ENCODE results near the gene FUT3. TPM values are rescaled to one million over a fixed set of nuclear protein-coding genes. Genes with fewer than 3 reads are reported as not detected.

Gene FUT3
- total and polyA plus RNA-seq, 9 of the 15 experiments (the other 6 are each of a cell fraction or from before 2014, with no cell fraction given), result 0.09 TPM; not detected in 8

DNA sequence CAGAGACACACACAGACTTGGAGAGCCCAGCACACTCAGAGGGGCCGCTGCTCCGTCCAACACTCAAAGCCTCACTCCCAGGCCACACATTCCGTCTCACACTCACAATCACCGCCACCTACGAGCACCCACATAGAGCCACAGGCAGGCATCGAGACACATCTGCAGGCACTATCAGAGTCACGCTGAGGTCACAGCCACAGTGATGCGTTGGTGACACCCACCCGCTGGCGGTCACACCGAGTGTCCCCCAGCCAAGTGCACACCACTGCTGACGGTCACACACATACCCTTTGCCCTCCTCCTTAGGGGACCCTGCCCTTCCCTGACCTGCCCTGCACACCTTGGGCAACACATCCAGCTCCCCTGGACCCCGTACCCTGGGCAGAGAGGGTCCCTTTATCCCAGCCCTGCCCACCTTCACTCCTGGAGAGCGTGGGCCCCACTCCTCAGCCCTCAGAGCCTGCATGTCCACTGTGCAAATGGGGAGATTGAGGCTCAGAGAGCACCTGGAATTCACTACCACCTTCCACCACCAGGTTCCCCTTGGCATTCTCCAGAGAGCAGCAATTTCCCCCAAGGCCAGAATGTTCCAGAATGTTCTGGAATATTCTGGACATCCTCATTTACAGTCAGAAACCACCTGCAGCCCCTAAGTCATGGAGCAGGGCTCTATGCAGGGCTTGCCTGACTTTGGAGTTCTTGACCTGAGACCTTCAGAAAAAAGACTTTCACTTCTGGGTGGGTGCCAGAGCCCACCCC is 13.7 kb upstream of the FUT3 start (continued):
- TF ChIP-seq, protein P1, sequence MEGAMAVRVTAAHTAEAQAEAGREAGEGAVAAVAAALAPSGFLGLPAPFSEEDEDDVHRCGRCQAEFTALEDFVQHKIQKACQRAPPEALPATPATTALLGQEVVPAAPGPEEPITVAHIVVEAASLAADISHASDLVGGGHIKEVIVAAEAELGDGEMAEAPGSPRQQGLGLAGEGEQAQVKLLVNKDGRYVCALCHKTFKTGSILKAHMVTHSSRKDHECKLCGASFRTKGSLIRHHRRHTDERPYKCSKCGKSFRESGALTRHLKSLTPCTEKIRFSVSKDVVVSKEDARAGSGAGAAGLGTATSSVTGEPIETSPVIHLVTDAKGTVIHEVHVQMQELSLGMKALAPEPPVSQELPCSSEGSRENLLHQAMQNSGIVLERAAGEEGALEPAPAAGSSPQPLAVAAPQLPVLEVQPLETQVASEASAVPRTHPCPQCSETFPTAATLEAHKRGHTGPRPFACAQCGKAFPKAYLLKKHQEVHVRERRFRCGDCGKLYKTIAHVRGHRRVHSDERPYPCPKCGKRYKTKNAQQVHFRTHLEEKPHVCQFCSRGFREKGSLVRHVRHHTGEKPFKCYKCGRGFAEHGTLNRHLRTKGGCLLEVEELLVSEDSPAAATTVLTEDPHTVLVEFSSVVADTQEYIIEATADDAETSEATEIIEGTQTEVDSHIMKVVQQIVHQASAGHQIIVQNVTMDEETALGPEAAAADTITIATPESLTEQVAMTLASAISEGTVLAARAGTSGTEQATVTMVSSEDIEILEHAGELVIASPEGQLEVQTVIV (CRISPR knock-in tag; IDR thresholded peaks at IDR 0.05; ENCODE audit: borderline replicate concordance), result no peak
- TF ChIP-seq, protein P2, sequence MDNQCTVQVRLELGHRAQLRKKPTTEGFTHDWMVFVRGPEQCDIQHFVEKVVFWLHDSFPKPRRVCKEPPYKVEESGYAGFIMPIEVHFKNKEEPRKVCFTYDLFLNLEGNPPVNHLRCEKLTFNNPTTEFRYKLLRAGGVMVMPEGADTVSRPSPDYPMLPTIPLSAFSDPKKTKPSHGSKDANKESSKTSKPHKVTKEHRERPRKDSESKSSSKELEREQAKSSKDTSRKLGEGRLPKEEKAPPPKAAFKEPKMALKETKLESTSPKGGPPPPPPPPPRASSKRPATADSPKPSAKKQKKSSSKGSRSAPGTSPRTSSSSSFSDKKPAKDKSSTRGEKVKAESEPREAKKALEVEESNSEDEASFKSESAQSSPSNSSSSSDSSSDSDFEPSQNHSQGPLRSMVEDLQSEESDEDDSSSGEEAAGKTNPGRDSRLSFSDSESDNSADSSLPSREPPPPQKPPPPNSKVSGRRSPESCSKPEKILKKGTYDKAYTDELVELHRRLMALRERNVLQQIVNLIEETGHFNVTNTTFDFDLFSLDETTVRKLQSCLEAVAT (IDR thresholded peaks at IDR 0.05), result no peak
- no peak for TF ChIP-seq ZFP1 (CRISPR knock-in tag; IDR thresholded peaks at IDR 0.05)
- TF ChIP-seq, protein P3, sequence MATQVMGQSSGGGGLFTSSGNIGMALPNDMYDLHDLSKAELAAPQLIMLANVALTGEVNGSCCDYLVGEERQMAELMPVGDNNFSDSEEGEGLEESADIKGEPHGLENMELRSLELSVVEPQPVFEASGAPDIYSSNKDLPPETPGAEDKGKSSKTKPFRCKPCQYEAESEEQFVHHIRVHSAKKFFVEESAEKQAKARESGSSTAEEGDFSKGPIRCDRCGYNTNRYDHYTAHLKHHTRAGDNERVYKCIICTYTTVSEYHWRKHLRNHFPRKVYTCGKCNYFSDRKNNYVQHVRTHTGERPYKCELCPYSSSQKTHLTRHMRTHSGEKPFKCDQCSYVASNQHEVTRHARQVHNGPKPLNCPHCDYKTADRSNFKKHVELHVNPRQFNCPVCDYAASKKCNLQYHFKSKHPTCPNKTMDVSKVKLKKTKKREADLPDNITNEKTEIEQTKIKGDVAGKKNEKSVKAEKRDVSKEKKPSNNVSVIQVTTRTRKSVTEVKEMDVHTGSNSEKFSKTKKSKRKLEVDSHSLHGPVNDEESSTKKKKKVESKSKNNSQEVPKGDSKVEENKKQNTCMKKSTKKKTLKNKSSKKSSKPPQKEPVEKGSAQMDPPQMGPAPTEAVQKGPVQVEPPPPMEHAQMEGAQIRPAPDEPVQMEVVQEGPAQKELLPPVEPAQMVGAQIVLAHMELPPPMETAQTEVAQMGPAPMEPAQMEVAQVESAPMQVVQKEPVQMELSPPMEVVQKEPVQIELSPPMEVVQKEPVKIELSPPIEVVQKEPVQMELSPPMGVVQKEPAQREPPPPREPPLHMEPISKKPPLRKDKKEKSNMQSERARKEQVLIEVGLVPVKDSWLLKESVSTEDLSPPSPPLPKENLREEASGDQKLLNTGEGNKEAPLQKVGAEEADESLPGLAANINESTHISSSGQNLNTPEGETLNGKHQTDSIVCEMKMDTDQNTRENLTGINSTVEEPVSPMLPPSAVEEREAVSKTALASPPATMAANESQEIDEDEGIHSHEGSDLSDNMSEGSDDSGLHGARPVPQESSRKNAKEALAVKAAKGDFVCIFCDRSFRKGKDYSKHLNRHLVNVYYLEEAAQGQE (IDR thresholded peaks at IDR 0.05; ENCODE audit: borderline replicate concordance), result peak; percentile 54
- TF ChIP-seq, protein P3 (CRISPR knock-in tag; IDR thresholded peaks at IDR 0.05; ENCODE audit: low read depth), result no peak
- TF ChIP-seq ZNF324 (CRISPR knock-in tag; IDR thresholded peaks at IDR 0.05), result no peak
- TF ChIP-seq, protein P4, sequence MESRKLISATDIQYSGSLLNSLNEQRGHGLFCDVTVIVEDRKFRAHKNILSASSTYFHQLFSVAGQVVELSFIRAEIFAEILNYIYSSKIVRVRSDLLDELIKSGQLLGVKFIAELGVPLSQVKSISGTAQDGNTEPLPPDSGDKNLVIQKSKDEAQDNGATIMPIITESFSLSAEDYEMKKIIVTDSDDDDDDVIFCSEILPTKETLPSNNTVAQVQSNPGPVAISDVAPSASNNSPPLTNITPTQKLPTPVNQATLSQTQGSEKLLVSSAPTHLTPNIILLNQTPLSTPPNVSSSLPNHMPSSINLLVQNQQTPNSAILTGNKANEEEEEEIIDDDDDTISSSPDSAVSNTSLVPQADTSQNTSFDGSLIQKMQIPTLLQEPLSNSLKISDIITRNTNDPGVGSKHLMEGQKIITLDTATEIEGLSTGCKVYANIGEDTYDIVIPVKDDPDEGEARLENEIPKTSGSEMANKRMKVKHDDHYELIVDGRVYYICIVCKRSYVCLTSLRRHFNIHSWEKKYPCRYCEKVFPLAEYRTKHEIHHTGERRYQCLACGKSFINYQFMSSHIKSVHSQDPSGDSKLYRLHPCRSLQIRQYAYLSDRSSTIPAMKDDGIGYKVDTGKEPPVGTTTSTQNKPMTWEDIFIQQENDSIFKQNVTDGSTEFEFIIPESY (CRISPR knock-in tag; IDR thresholded peaks at IDR 0.05), result no peak
- TF ChIP-seq ZC3H4 (CRISPR knock-in tag; IDR thresholded peaks at IDR 0.05; ENCODE audit: borderline replicate concordance), result no peak
- no peak for TF ChIP-seq ZNF133 (CRISPR knock-in tag; IDR thresholded peaks at IDR 0.05)
- no peak for TF ChIP-seq FOXA1 (IDR thresholded peaks at IDR 0.05; ENCODE audit: borderline replicate concordance)
- peak in 1 of 2 experiments; percentile 85; a peak in 2 of 4 replicates for TF ChIP-seq ARNT (IDR thresholded peaks at IDR 0.05)

All from K562 (cell line).